Sigmoid colon (tissue), 4 donors: ENCODE results near the gene MAP7D2.

Source experiments
- CTCF ChIP-seq, 4 experiments: fragments of 450-650 bp in 3 of 4; fragments of 200-600 bp in 1 of 4; IDR thresholded peaks; one replicate each; pipeline ENCODE4 v1.5.1; 2016 to 2019; ENCODE audit warnings: antibody characterized with exemption in 4 of 4, mild to moderate bottlenecking in 3 of 4, moderate library complexity in 2 of 4
- EP300 ChIP-seq, 4 donors: sonication (generic); formaldehyde crosslinking; IDR thresholded peaks; one replicate each; pipeline ENCODE4 v1.6.1; 2017; ENCODE audit warnings: antibody characterized with exemption in 4 of 4
- POLR2A ChIP-seq, 2 donors: fragments of 450-650 bp; IDR thresholded peaks; one replicate each; pipeline ENCODE4 v1.6.1; 2016; ENCODE audit warnings: antibody characterized with exemption in 2 of 2, mild to moderate bottlenecking in 2 of 2, moderate library complexity in 2 of 2

GRCh38 chrX:20132666-20133065 lies 16.0 kb upstream of the MAP7D2 start:
- no peak for TF ChIP-seq CTCF (IDR thresholded peaks at IDR 0.05)
- no peak for TF ChIP-seq EP300 (IDR thresholded peaks at IDR 0.05)
- TF ChIP-seq POLR2A (IDR thresholded peaks at IDR 0.05) = no peak
